ENCODE measurements around the gene E4F1.
"Not testable (repeated sequence)": the region's sequence is repeated elsewhere in the genome, so short reads cannot be mapped to it uniquely, and the experiment has no call there.

E4F1 gene

GRCh38 chr16:2232094-2232990 is 9.0 kb downstream of the E4F1 start:
- no peak for DNase-seq

- DNase-seq: no peak
These were observed 9.8 kb downstream of the E4F1 start for GRCh38 chr16:2233046-2233775.

GRCh38 chr16:2233872-2234812 is 10.8 kb downstream of the E4F1 start:
- no peak for DNase-seq

- no peak for DNase-seq
These were observed 11.4 kb downstream of the E4F1 start for GRCh38 chr16:2234813-2235170.

GRCh38 chr16:2235234-2235651 is 11.9 kb downstream of the E4F1 start:
- DNase-seq: no peak

GRCh38 chr16:2235695-2236336 is 12.4 kb downstream of the E4F1 start:
- no peak for DNase-seq

- DNase-seq: no peak
These were observed 13.1 kb downstream of the E4F1 start, which contains the start of gene DNASE1L2 for GRCh38 chr16:2236337-2237101. TSS of gene DNASE1L2 (plus strand) at chr16:2236444. CDS start at chr16:2236817, 373 bp downstream.

- DNase-seq: no peak
These were observed 13.7 kb downstream of the E4F1 start for GRCh38 chr16:2237102-2237482.

- DNase-seq: no peak
These were observed 14.2 kb downstream of the E4F1 start for GRCh38 chr16:2237493-2238149.

GRCh38 chr16:2238150-2238837 is 14.9 kb downstream of the E4F1 start:
- DNase-seq: no peak

- DNase-seq: no peak
These were observed 15.7 kb downstream of the E4F1 start for GRCh38 chr16:2238838-2239675.

- not testable (repeated sequence) for DNase-seq
These were observed 16.9 kb downstream of the E4F1 start for GRCh38 chr16:2240331-2240730.

- DNase-seq: no peak
These were observed 19.2 kb downstream of the E4F1 start for GRCh38 chr16:2242598-2242997.

- DNase-seq: no peak
These were observed 19.7 kb downstream of the E4F1 start for GRCh38 chr16:2243031-2243528.

- DNase-seq: no peak
These were observed 20.4 kb downstream of the E4F1 start for GRCh38 chr16:2243781-2244180.

- DNase-seq: no peak
These were observed 20.9 kb downstream of the E4F1 start for GRCh38 chr16:2244301-2244700.

- no peak for DNase-seq
These were observed 21.8 kb downstream of the E4F1 start for GRCh38 chr16:2244926-2245795.

- DNase-seq: no peak
These were observed 23.0 kb downstream of the E4F1 start for GRCh38 chr16:2246301-2246885.

All from effector CD8-positive, alpha-beta T cell (primary cell).